Prostate gland (tissue), 2 donors: ENCODE measurements around the gene EPSTI1. TPM values are rescaled to one million over a fixed set of nuclear protein-coding genes. Genes with fewer than 3 reads are reported as not detected.

Source experiments
- DNase-seq: peaks from one replicate; pipeline ENCODE4 v3.0.0-alpha.2; 2019; ENCODE audit warnings: low spot score
- H3K27ac ChIP-seq, 2 donors: fragments of 200-600 bp; sonication (generic); 2 replicates each; pipeline ENCODE4 v1.5.1; 2017 to 2019
- H3K27me3 ChIP-seq: fragments of 200-600 bp; sonication (generic); replicated peaks from 2 replicates; pipeline ENCODE4 v1.5.1; 2019; ENCODE audit not compliant: insufficient read depth
- H3K36me3 ChIP-seq, 2 donors: fragments of 200-600 bp; sonication (generic); 1 replicate in 1 of 2; 2 replicates in 1 of 2; pipeline versions ENCODE4 v1.5.1 to v1.8.1; 2017 to 2019
- H3K4me1 ChIP-seq: fragments of 200-600 bp; sonication (generic); replicated peaks from 2 replicates; pipeline ENCODE4 v1.5.1; 2019
- H3K4me3 ChIP-seq, 2 donors: fragments of 200-600 bp; sonication (generic); 2 replicates each; pipeline ENCODE4 v1.5.1; 2017 to 2019
- H3K9me3 ChIP-seq: fragments of 200-600 bp; sonication (generic); 2 replicates; pipeline ENCODE4 v1.5.1; 2017
- POLR2A ChIP-seq: fragments of 450-650 bp; IDR thresholded peaks from one replicate; pipeline ENCODE4 v1.6.1; 2016; ENCODE audit warnings: antibody characterized with exemption, mild to moderate bottlenecking
- POLR2AphosphoS5 ChIP-seq: sonication (generic); formaldehyde crosslinking; IDR thresholded peaks from one replicate; pipeline ENCODE4 v1.6.1; 2017; ENCODE audit warnings: antibody characterized with exemption
- WGBS: methylation state at CpG from one replicate; pipeline ENCODE4 v1.1.5; 2018; 5-methylcytosine and 5-hydroxymethylcytosine counted together
- intact Hi-C: fragments of 100-400 bp; cut with DNase I; formaldehyde crosslinking; loops from one replicate; pipeline ENCODE4 v1.14.2; 2022
- total RNA-seq, 2 donors: library from RNA; depleted of rRNA; stranded (reverse); fragments of >200 nt; gene quantifications; one replicate each; pipeline ENCODE4 v1.1.0, GENCODE V29; 2016
- TF ChIP-seq, protein P1 (sequence below), 4 experiments: fragments of 200-600 bp in 2 of 4; fragments of 450-650 bp in 2 of 4; sonication (generic) in 2 of 4; IDR thresholded peaks; 1 replicate in 3 of 4; 2 replicates in 1 of 4; pipeline ENCODE4 v1.5.1; 2016 to 2019; ENCODE audit warnings: antibody characterized with exemption in 4 of 4, mild to moderate bottlenecking in 2 of 4, moderate library complexity in 2 of 4

Gene EPSTI1
- total RNA-seq, 2 donors from 2014 or later, result 1.7 to 8.0 TPM

DNA sequence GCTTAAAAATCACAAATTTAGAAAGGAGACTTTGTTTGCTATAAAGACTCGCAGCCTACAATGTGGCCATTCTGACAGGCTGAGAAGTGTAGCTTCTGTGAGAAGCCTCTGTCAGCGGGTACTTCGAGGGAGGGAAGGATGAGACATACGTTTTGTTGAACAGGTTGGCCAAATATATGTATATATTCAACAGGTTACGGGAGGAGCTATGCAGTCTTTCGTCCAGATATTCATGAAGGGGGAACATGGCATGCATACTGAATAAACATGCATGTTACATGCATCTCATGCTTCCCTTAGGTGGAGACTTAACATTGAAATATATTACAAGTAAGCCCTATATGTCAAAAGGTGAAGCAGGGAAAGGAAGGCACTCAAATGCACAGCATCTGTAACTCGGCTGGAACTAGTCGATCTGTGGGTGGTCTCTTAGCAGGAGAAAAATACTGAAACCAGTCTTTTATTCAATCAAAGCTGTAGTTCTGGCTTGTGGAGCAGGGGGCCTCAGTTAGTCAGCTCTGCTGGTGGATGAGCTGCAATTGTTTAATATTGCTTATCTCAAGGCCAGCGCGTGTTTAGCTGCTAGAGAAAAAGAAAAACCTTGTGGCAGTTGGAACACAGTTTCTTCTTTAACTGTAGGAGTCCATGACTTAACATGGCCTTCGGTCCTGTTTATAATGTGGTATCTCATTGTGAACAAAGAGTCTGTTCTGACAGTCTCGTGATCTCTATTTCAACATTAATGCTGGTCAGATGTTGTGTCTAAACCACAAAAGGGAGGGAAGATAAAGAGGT is 116.4 kb downstream of the EPSTI1 start:
- no peak overlapping the region for H3K4me3 ChIP-seq
- intact Hi-C loops, result no loop called here
- no peak for DNase-seq
- no peaks in the 10 kb centered on the region for H3K36me3 ChIP-seq
- H3K27ac ChIP-seq, result no peak overlapping the region
- no peaks in the 10 kb centered on the region for H3K4me1 ChIP-seq
- H3K27me3 ChIP-seq, result no peaks in the 10 kb centered on the region
- H3K9me3 ChIP-seq, result no peaks in the 10 kb centered on the region
- TF ChIP-seq POLR2A, result no peak
- no peak for TF ChIP-seq POLR2AphosphoS5
- WGBS, result 58% methylated on average over 12 of the region's 12 CpGs

DNA sequence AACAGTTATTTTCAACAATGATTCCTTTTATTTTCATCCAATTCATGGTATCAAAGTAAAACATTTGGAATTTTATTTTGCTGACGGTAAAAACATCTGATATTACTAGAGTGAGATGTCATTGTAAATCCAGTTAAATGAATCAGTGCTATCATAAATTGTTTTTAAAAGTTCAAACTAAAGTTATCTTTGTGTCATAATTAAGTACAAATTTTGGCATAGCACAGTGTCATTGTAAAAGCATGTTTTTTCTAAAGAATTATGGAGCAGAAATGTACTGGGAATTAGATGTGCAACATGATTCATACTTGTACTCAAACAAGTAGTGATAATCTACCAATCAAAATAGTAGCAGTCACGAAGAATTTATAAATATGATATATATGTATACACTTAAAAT is 117.8 kb downstream of the EPSTI1 start:
- intact Hi-C loops, result no loop called here
- DNase-seq, result no peak
- Histone ChIP-seq H3K36me3 (no peaks in the 10 kb centered on the region), H3K9me3 (no peaks in the 10 kb centered on the region), H3K27me3 (no peaks in the 10 kb centered on the region), H3K4me1 (no peaks in the 10 kb centered on the region), H3K27ac (no peak overlapping the region), H3K4me3 (no peak overlapping the region)
- TF ChIP-seq POLR2A, result no peak
- TF ChIP-seq POLR2AphosphoS5, result no peak
- TF ChIP-seq, protein P1, sequence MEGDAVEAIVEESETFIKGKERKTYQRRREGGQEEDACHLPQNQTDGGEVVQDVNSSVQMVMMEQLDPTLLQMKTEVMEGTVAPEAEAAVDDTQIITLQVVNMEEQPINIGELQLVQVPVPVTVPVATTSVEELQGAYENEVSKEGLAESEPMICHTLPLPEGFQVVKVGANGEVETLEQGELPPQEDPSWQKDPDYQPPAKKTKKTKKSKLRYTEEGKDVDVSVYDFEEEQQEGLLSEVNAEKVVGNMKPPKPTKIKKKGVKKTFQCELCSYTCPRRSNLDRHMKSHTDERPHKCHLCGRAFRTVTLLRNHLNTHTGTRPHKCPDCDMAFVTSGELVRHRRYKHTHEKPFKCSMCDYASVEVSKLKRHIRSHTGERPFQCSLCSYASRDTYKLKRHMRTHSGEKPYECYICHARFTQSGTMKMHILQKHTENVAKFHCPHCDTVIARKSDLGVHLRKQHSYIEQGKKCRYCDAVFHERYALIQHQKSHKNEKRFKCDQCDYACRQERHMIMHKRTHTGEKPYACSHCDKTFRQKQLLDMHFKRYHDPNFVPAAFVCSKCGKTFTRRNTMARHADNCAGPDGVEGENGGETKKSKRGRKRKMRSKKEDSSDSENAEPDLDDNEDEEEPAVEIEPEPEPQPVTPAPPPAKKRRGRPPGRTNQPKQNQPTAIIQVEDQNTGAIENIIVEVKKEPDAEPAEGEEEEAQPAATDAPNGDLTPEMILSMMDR (IDR thresholded peaks at IDR 0.05), result no peak
- WGBS, result 66% methylated on average over 2 of the region's 2 CpGs

GRCh38 chr13:42873081-42873480 is 119.0 kb downstream of the EPSTI1 start:
- Histone ChIP-seq H3K9me3 (no peaks in the 10 kb centered on the region), H3K4me1 (no peaks in the 10 kb centered on the region), H3K27me3 (no peaks in the 10 kb centered on the region), H3K4me3 (no peak overlapping the region), H3K27ac (no peak overlapping the region), H3K36me3 (no peaks in the 10 kb centered on the region)
- DNase-seq, result no peak
- intact Hi-C loops, result no loop called here
- TF ChIP-seq POLR2A (no peak), POLR2AphosphoS5 (no peak)
- TF ChIP-seq, protein P1 (IDR thresholded peaks at IDR 0.05), result no peak
- 82% methylated on average over 8 of the region's 8 CpGs for WGBS

DNA sequence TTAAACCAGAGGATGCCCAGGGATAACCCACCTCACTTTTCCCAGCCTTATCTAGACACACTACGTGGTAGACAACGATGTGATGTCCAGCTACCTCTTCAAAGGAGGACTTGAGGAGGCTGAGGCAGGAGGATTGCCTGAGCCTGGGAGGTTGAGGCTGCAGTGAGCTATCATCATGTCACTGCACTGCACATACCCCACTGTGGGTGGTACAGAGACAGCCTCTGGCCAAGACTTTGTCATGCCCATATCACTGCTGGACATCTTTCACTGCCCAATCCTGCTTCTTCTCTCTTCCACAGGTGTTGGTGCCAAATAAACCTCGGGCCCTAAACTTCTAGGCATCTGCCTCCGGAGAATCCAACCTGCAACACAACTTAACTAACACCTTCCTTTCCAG is 124.8 kb downstream of the EPSTI1 start:
- Histone ChIP-seq H3K36me3 (no peaks in the 10 kb centered on the region), H3K27ac (no peak overlapping the region), H3K4me3 (no peak overlapping the region), H3K27me3 (no peaks in the 10 kb centered on the region), H3K9me3 (no peaks in the 10 kb centered on the region), H3K4me1 (no peaks in the 10 kb centered on the region)
- intact Hi-C loops, result no loop called here
- no peak for DNase-seq
- TF ChIP-seq POLR2A, result no peak
- TF ChIP-seq, protein P1 (IDR thresholded peaks at IDR 0.05), result no peak
- 84% methylated on average over 4 of the region's 4 CpGs for whole genome bisulfite sequencing

GRCh38 chr13:42865768-42866102 is 126.3 kb downstream of the EPSTI1 start:
- no peaks in the 10 kb centered on the region for H3K9me3 ChIP-seq
- no peaks in the 10 kb centered on the region for H3K4me1 ChIP-seq
- intact Hi-C loops, result no loop called here
- no peak for TF ChIP-seq POLR2A
- no peak for TF ChIP-seq POLR2AphosphoS5
- TF ChIP-seq, protein P1 (IDR thresholded peaks at IDR 0.05), result no peak
- H3K4me3 ChIP-seq, result no peak overlapping the region
- 78% methylated on average over 2 of the region's 2 CpGs for WGBS
- no peak overlapping the region for H3K27ac ChIP-seq
- no peak for DNase-seq
- H3K36me3 ChIP-seq, result no peaks in the 10 kb centered on the region
- no peaks in the 10 kb centered on the region for H3K27me3 ChIP-seq
